Measurements from ENCODE around the gene PYHIN1.

The PYHIN1 gene

GRCh38 chr1:159023723-159024122 is 92.4 kb downstream of the PYHIN1 start:
- DNase-seq: no peak

- no peak for DNase-seq
These were observed 93.7 kb downstream of the PYHIN1 start for GRCh38 chr1:159025043-159025442.
